Calu3 (cell line): ENCODE results near the gene TADA3. TPM values are rescaled to one million over a fixed set of nuclear protein-coding genes. Genes with fewer than 3 reads are reported as not detected.

Source experiments
- BruUV-seq: library from RNA; stranded (reverse); fragments of 400-500 nt; replicated peaks from 2 replicates; lab custom pipeline; 2021; lab: Mats Ljungman, UMichigan
- CTCF ChIA-PET: fragments of 300-600 bp; sonication (Branson Sonifier 250); formaldehyde crosslinking; loops from one replicate; lab custom pipeline; 2022; ENCODE audit warnings: antibody characterized with exemption; lab: Charles Lee
- DNase-seq: peaks from one replicate; pipeline ENCODE4 v3.0.0; 2022
- H3K27ac Mint-ChIP-seq: one replicate; pipeline ENCODE4 v1.8.0; 2022; ENCODE audit warnings: mixed read lengths; ENCODE audit not compliant: unreplicated experiment
- H3K27me3 Mint-ChIP-seq: one replicate; pipeline ENCODE4 v1.8.0; 2022; ENCODE audit warnings: mixed read lengths; ENCODE audit not compliant: unreplicated experiment
- H3K36me3 Mint-ChIP-seq: one replicate; pipeline ENCODE4 v1.8.0; 2022; ENCODE audit warnings: mild to moderate bottlenecking, moderate library complexity, mixed read lengths; ENCODE audit not compliant: insufficient read depth, unreplicated experiment
- H3K4me1 Mint-ChIP-seq: one replicate; pipeline ENCODE4 v1.8.0; 2022; ENCODE audit warnings: mild to moderate bottlenecking, low read depth, mixed read lengths; ENCODE audit not compliant: unreplicated experiment
- H3K4me3 Mint-ChIP-seq: one replicate; pipeline ENCODE4 v1.8.0; 2022; ENCODE audit warnings: mild to moderate bottlenecking, low read depth, moderate library complexity, mixed read lengths; ENCODE audit not compliant: unreplicated experiment
- H3K9me3 Mint-ChIP-seq: one replicate; pipeline ENCODE4 v1.8.0; 2022; ENCODE audit warnings: low read depth, mixed read lengths; ENCODE audit not compliant: unreplicated experiment
- intact Hi-C: fragments of 100-400 bp; cut with micrococcal nuclease; formaldehyde crosslinking; loops from one replicate; pipeline ENCODE4 v1.10.0; 2022; ENCODE audit not compliant: unreplicated experiment
- total RNA-seq: library from RNA; stranded (reverse); gene quantifications from 2 replicates; pipeline ENCODE4 v1.2.3, GENCODE V29; 2022
- TF ChIP-seq, protein P1 (sequence below): fragments of 200-600 bp; IDR thresholded peaks from one replicate; pipeline ENCODE4 v1.8.0; 2022; ENCODE audit warnings: antibody characterized with exemption; ENCODE audit not compliant: unreplicated experiment

TADA3 gene
- total RNA-seq, 1 experiment from 2014 or later = 48.5 TPM

DNA sequence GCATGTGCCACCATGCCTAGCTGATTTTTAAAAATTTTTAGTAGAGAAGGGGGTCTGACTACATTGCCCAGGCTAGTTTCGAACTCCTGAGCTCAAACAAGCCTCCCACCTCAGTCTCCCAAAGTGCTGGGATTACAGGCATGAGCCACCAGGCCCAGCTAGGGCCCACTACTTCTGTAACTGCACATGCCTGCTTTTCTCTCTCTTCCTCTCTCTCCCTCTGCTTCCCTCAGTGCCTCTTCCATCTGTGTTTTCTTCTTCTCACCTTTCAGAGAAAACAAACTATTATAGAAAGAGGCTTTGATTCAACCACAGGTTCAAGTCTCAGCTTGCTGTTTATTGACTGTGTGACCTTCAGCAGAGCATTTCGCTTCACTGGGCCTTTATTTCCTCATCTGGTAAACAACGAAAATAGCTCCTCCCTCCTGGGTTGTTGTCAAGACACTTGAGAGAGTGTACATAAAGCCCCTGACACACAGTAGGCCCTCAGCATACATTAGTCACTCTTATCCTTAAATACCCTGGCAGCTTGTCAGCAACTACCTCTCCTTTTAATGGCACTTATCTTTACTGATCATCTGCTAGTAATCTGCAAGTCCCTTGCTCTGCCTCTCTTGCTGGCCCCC is 10.2 kb downstream of the TADA3 start:
- Mint-ChIP-seq H3K9me3 (no peaks in the 10 kb centered on the region), H3K4me1 (no peaks in the 10 kb centered on the region), H3K4me3 (no peak overlapping the region), H3K27ac (no peak overlapping the region), H3K27me3 (no peaks in the 10 kb centered on the region), H3K36me3 (peaks cover 30% of the 10 kb centered on the region)
- BruUV-seq = no TSS peak
- CTCF ChIA-PET = interaction anchor here (1.0 kb wide), 1 partner anchor 14 kb away, joined by 4 read pairs; no protein-coding TSS in a partner anchor
- no peak for DNase-seq
- TF ChIP-seq, protein P1, sequence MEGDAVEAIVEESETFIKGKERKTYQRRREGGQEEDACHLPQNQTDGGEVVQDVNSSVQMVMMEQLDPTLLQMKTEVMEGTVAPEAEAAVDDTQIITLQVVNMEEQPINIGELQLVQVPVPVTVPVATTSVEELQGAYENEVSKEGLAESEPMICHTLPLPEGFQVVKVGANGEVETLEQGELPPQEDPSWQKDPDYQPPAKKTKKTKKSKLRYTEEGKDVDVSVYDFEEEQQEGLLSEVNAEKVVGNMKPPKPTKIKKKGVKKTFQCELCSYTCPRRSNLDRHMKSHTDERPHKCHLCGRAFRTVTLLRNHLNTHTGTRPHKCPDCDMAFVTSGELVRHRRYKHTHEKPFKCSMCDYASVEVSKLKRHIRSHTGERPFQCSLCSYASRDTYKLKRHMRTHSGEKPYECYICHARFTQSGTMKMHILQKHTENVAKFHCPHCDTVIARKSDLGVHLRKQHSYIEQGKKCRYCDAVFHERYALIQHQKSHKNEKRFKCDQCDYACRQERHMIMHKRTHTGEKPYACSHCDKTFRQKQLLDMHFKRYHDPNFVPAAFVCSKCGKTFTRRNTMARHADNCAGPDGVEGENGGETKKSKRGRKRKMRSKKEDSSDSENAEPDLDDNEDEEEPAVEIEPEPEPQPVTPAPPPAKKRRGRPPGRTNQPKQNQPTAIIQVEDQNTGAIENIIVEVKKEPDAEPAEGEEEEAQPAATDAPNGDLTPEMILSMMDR = no peak
- intact Hi-C loops = no loop called here

DNA sequence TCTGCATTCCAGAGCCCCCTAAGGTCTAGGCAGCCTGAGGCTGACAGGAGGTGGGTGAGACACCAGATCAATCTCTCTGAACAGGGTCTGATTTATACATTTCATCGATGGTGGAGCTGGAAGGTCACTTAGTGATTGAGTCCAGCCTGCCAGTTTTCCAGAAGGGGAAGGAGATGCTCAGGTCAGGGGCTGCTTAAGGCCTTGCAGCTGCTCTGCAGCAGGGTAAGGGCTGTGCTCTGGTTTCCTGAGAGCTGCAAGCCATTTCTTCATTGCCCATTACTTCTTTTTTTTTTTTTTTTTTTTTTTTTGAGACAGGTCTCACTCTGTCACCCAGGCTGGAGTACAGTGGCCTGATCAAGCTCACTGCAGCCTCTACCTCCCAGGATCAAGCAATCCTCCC is 10.7 kb downstream of the TADA3 start:
- intact Hi-C loops = no loop called here
- Mint-ChIP-seq H3K9me3 (no peaks in the 10 kb centered on the region), H3K27ac (no peak overlapping the region), H3K36me3 (peaks cover 30% of the 10 kb centered on the region), H3K27me3 (no peaks in the 10 kb centered on the region), H3K4me3 (no peak overlapping the region), H3K4me1 (no peaks in the 10 kb centered on the region)
- no TSS peak for BruUV-seq
- CTCF ChIA-PET = no interaction called here
- TF ChIP-seq, protein P1 = no peak
- DNase-seq = no peak

DNA sequence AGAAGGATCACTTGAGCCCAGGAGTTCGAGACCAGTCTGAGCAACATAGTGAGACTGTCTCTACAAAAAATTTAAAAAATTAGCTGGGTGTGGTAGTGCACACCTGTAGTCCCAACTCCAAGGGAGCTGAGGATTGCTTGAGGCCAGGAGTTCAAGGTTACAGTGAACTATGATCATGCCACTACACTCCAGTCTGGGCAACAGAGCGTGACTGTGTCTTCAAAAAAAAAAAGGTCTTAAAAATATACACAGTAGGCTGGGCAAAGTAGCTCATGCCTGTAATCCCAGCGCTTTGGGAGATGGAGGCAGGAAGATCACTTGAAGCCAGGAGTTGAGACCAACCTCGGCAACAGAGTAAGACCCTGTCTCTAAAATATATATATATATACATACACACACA is 11.4 kb downstream of the TADA3 start:
- H3K27ac Mint-ChIP-seq = no peak overlapping the region
- intact Hi-C loops = no loop called here
- CTCF ChIA-PET = no interaction called here
- H3K9me3 Mint-ChIP-seq = no peaks in the 10 kb centered on the region
- no peak overlapping the region for H3K4me3 Mint-ChIP-seq
- no TSS peak for BruUV-seq
- no peaks in the 10 kb centered on the region for H3K27me3 Mint-ChIP-seq
- H3K36me3 Mint-ChIP-seq = peaks cover 25% of the 10 kb centered on the region
- TF ChIP-seq, protein P1 = no peak
- no peaks in the 10 kb centered on the region for H3K4me1 Mint-ChIP-seq
- no peak for DNase-seq

DNA sequence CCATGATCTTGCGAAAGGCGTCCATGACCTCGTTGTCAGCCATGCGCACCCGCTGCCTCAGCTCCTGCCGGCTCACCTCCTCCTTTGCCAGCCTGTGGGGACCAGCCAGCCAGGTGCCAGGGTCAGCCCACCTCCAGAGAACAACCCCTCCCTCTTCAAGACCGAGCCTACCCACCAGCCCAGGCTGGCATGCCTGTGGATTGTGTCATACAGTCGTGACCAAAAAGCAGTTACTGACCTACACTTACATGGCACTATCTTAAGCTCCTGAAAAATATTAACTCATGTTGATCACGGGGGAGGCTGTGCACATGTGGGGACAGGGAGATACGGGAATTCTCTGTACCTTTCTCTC is 11.8 kb downstream of the TADA3 start:
- DNase-seq = no peak
- H3K36me3 Mint-ChIP-seq = peaks cover 20% of the 10 kb centered on the region
- H3K27ac Mint-ChIP-seq = no peak overlapping the region
- TF ChIP-seq, protein P1 = no peak
- intact Hi-C loops = no loop called here
- no peak overlapping the region for H3K4me3 Mint-ChIP-seq
- H3K27me3 Mint-ChIP-seq = no peaks in the 10 kb centered on the region
- CTCF ChIA-PET = no interaction called here
- H3K9me3 Mint-ChIP-seq = no peaks in the 10 kb centered on the region
- no TSS peak for BruUV-seq
- no peaks in the 10 kb centered on the region for H3K4me1 Mint-ChIP-seq
